SK-N-SH (cell line): Measurements from ENCODE around the gene POU6F2. TPM values are rescaled to one million over a fixed set of nuclear protein-coding genes. Genes with fewer than 3 reads are reported as not detected.

ENCODE experiments used
- CTCF ChIA-PET: fragments of 300-600, 350-600 bp; formaldehyde crosslinking; extraction: SDS; loops from one replicate; lab custom pipeline; 2021; lab: Yijun Ruan, JAX
- POLR2A ChIA-PET: fragments of 350-600 bp; sonication (Branson Sonifier 250); formaldehyde crosslinking; extraction: SDS; loops from one replicate; lab custom pipeline; 2020; ENCODE audit warnings: antibody characterized with exemption, inconsistent platforms; lab: Yijun Ruan, JAX
- DNase-seq: peaks from one replicate; pipeline ENCODE4 v3.0.0; 2012
- H2AFZ ChIP-seq: fragments of 200-600 bp; sonication (generic); 2 replicates; pipeline ENCODE4 v1.8.1; 2016; ENCODE audit warnings: antibody characterized with exemption, mild to moderate bottlenecking, low read depth
- H3F3A ChIP-seq: fragments of 200-600 bp; sonication (generic); replicated peaks from 2 replicates; pipeline ENCODE3; 2016; ENCODE audit warnings: antibody characterized with exemption, mild to moderate bottlenecking; ENCODE audit not compliant: insufficient read depth
- H3K27ac ChIP-seq, 2 experiments: fragments of 200-500 bp in 1 of 2; fragments of 200-600 bp in 1 of 2; sonication (Bioruptor generic) in 1 of 2; sonication (generic), shearing (Covaris generic) in 1 of 2; 2 replicates each; pipeline versions ENCODE4 v1.5.1 to v1.6.1; 2014 to 2016; ENCODE audit warnings: low read depth in 2 of 2, inconsistent platforms in 1 of 2, low read length in 1 of 2, mild to moderate bottlenecking in 1 of 2, mixed read lengths in 1 of 2
- H3K27me3 ChIP-seq: fragments of 200-600 bp; sonication (generic), shearing (Covaris generic); 2 replicates; pipeline ENCODE4 v1.6.1; 2016; ENCODE audit warnings: mixed run types; ENCODE audit not compliant: insufficient read depth
- H3K36me3 ChIP-seq, 2 experiments: fragments of 200-500 bp in 1 of 2; fragments of 200-600 bp in 1 of 2; sonication (Bioruptor generic) in 1 of 2; sonication (generic) in 1 of 2; replicated peaks in 1 of 2; 2 replicates each; pipeline versions ENCODE3 to v1.5.1; 2014 to 2016; ENCODE audit warnings: low read length in 1 of 2, mild to moderate bottlenecking in 1 of 2; ENCODE audit not compliant: insufficient read depth in 2 of 2, control insufficient read depth in 1 of 2
- H3K4me1 ChIP-seq, 2 experiments: fragments of 200-500 bp in 1 of 2; fragments of 200-600 bp in 1 of 2; sonication (Bioruptor generic) in 1 of 2; sonication (generic), shearing (Covaris generic) in 1 of 2; 2 replicates each; pipeline versions ENCODE4 v1.5.1 to v1.6.1; 2014 to 2016; ENCODE audit warnings: low read depth in 1 of 2, low read length in 1 of 2, mixed run types in 1 of 2; ENCODE audit not compliant: insufficient read depth in 2 of 2, control insufficient read depth in 1 of 2
- H3K4me2 ChIP-seq: fragments of 200-600 bp; sonication (generic), shearing (Covaris generic); 2 replicates; pipeline ENCODE4 v1.6.1; 2017; ENCODE audit warnings: mixed run types
- H3K4me3 ChIP-seq, 2 experiments: fragments of 200-500 bp in 1 of 2; fragments of 200-600 bp in 1 of 2; sonication (Bioruptor generic) in 1 of 2; sonication (generic), shearing (Covaris generic) in 1 of 2; 2 replicates each; pipeline versions ENCODE4 v1.5.1 to v1.8.1; 2014 to 2016; ENCODE audit warnings: low read depth in 2 of 2, inconsistent platforms in 1 of 2, low read length in 1 of 2, mild to moderate bottlenecking in 1 of 2, mixed read lengths in 1 of 2, moderate library complexity in 1 of 2
- H3K79me2 ChIP-seq: fragments of 200-600 bp; sonication (generic); 2 replicates; pipeline ENCODE4 v1.8.1; 2017; ENCODE audit warnings: mild to moderate bottlenecking; ENCODE audit not compliant: insufficient read depth
- H3K9ac ChIP-seq: fragments of 200-600 bp; sonication (generic); 2 replicates; pipeline ENCODE4 v1.6.1; 2017; ENCODE audit warnings: mixed run types
- H3K9me2 ChIP-seq: fragments of 200-600 bp; sonication (generic); 2 replicates; pipeline ENCODE4 v1.6.1; 2017; ENCODE audit warnings: mixed run types
- H3K9me3 ChIP-seq: fragments of 200-600 bp; sonication (generic); 2 replicates; pipeline ENCODE4 v1.6.1; 2017; ENCODE audit warnings: mixed run types, mild to moderate bottlenecking, moderate library complexity
- H4K20me1 ChIP-seq: fragments of 200-600 bp; sonication (generic); 2 replicates; pipeline ENCODE4 v1.6.1; 2017; ENCODE audit warnings: mild to moderate bottlenecking, mixed run types; ENCODE audit not compliant: insufficient read depth
- CHD2 ChIP-seq: fragments of 150-350 bp; IDR thresholded peaks from 2 replicates; pipeline ENCODE4 v1.6.1; 2018; ENCODE audit warnings: low read length; ENCODE audit not compliant: partially characterized antibody
- EZH2phosphoT487 ChIP-seq: fragments of 200-600 bp; sonication (generic); IDR thresholded peaks from 2 replicates; pipeline ENCODE4 v1.6.1; 2017; ENCODE audit warnings: low read depth, mixed run types, mild to moderate bottlenecking, antibody characterized with exemption, moderate library complexity, borderline replicate concordance
- FOSL2 ChIP-seq: IDR thresholded peaks from 2 replicates; pipeline ENCODE4 v1.4.0; 2012; ENCODE audit warnings: low read depth, mild to moderate bottlenecking, moderate library complexity, borderline replicate concordance
- GATA2 ChIP-seq: sonication (generic); formaldehyde crosslinking; IDR thresholded peaks from 2 replicates; pipeline ENCODE4 v1.5.0; 2020; ENCODE audit warnings: mild to moderate bottlenecking, missing genetic modification reagents
- MEF2A ChIP-seq: IDR thresholded peaks from 2 replicates; pipeline ENCODE4 v1.4.0; 2012; ENCODE audit warnings: low read depth, borderline replicate concordance
- MXI1 ChIP-seq: IDR thresholded peaks from 2 replicates; pipeline ENCODE4 v1.6.1; 2012; ENCODE audit warnings: mild to moderate bottlenecking, low read depth, low read length, improper control_type of control experiment
- NFIC ChIP-seq: IDR thresholded peaks from 2 replicates; pipeline ENCODE4 v1.4.0; 2012; ENCODE audit warnings: borderline replicate concordance
- RFX5 ChIP-seq: IDR thresholded peaks from 2 replicates; pipeline ENCODE4 v1.6.1; 2012; ENCODE audit warnings: mild to moderate bottlenecking, improper control_type of control experiment, low read length
- RXRA ChIP-seq: IDR thresholded peaks from 2 replicates; pipeline ENCODE4 v1.4.0; 2012; ENCODE audit warnings: low read depth, mild to moderate bottlenecking, borderline replicate concordance
- TAF1 ChIP-seq: IDR thresholded peaks from 2 replicates; pipeline ENCODE4 v1.6.1; 2012; ENCODE audit warnings: low read depth, mild to moderate bottlenecking, low read length, moderate library complexity, borderline replicate concordance
- TCF12 ChIP-seq: IDR thresholded peaks from 2 replicates; pipeline ENCODE4 v1.4.0; 2012
- USF2 ChIP-seq: fragments of 150-350 bp; IDR thresholded peaks from 2 replicates; pipeline ENCODE4 v1.6.1; 2017; ENCODE audit warnings: antibody characterized with exemption, low read length, low read depth, borderline replicate concordance
- WGBS: methylation state at CpG from one replicate; pipeline ENCODE4 v1.1.6; 2017; ENCODE audit warnings: low lambda C conversion rate; 5-methylcytosine and 5-hydroxymethylcytosine counted together
- polyA plus RNA-seq, 3 experiments: library from polyadenylated mRNA; depleted of rRNA; stranded (reverse); fragments of >200 nt; gene quantifications; 2 replicates each; pipeline ENCODE4 v1.2.3, GENCODE V29; 2012
- TF ChIP-seq, protein P1 (sequence below): IDR thresholded peaks from 2 replicates; pipeline ENCODE4 v1.6.1; 2012; ENCODE audit warnings: mild to moderate bottlenecking, low read depth, low read length, moderate library complexity
- TF ChIP-seq, protein P2 (sequence below): fragments of 200-600 bp; sonication (generic); IDR thresholded peaks from 2 replicates; pipeline ENCODE4 v1.6.1; 2017; ENCODE audit warnings: antibody characterized with exemption, mild to moderate bottlenecking, moderate library complexity
- TF ChIP-seq, protein P3 (sequence below): fragments of 150-350 bp; IDR thresholded peaks from 2 replicates; pipeline ENCODE4 v1.6.1; 2016; ENCODE audit warnings: mild to moderate bottlenecking, low read depth, low read length

The POU6F2 gene
- polyA plus RNA-seq, 1 of the 3 experiments (the other 2 are of a cell fraction) = under 0.01 TPM

DNA sequence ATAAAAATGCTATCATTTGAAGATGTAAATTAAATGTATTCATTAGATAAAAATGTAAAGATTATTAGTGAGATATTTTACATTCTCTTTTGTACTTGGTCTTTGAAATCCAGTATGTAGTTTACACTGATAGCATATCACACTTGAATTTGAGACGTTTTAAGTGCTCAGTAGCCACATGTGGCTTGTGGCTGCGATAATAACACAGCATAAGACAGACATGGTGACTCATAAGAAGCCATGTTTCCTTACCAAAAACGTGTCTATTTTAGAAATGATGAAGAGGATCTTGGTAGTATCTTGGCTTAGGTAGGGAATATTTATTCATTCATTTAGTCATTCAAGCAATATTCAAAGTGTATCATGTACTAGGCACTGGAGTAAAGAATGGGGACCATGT lies 149.3 kb downstream of the POU6F2 start:
- H3K9me2 ChIP-seq = no peaks in the 10 kb centered on the region
- TF ChIP-seq MEF2A (no peak), GATA2 (no peak)
- TF ChIP-seq, protein P1, sequence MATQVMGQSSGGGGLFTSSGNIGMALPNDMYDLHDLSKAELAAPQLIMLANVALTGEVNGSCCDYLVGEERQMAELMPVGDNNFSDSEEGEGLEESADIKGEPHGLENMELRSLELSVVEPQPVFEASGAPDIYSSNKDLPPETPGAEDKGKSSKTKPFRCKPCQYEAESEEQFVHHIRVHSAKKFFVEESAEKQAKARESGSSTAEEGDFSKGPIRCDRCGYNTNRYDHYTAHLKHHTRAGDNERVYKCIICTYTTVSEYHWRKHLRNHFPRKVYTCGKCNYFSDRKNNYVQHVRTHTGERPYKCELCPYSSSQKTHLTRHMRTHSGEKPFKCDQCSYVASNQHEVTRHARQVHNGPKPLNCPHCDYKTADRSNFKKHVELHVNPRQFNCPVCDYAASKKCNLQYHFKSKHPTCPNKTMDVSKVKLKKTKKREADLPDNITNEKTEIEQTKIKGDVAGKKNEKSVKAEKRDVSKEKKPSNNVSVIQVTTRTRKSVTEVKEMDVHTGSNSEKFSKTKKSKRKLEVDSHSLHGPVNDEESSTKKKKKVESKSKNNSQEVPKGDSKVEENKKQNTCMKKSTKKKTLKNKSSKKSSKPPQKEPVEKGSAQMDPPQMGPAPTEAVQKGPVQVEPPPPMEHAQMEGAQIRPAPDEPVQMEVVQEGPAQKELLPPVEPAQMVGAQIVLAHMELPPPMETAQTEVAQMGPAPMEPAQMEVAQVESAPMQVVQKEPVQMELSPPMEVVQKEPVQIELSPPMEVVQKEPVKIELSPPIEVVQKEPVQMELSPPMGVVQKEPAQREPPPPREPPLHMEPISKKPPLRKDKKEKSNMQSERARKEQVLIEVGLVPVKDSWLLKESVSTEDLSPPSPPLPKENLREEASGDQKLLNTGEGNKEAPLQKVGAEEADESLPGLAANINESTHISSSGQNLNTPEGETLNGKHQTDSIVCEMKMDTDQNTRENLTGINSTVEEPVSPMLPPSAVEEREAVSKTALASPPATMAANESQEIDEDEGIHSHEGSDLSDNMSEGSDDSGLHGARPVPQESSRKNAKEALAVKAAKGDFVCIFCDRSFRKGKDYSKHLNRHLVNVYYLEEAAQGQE = no peak
- no peak overlapping the region for H2AFZ ChIP-seq
- H3K27ac ChIP-seq = no peak overlapping the region
- 11% methylated on average over 3 of the region's 3 CpGs for WGBS
- H3K4me3 ChIP-seq = no peak overlapping the region
- POLR2A ChIA-PET = no interaction called here
- no peaks in the 10 kb centered on the region for H3K79me2 ChIP-seq
- DNase-seq = no peak
- H3K4me1 ChIP-seq = no peaks in the 10 kb centered on the region
- no peaks in the 10 kb centered on the region for H3K36me3 ChIP-seq
- no peaks in the 10 kb centered on the region for H3K9me3 ChIP-seq
- no peaks in the 10 kb centered on the region for H4K20me1 ChIP-seq
- H3K9ac ChIP-seq = no peak overlapping the region
- CTCF ChIA-PET = interaction anchor here (0.8 kb wide), 1 partner anchor 10 kb away, joined by 3 read pairs; no protein-coding TSS in a partner anchor
- no peak overlapping the region for H3K4me2 ChIP-seq
- no peaks in the 10 kb centered on the region for H3F3A ChIP-seq
- H3K27me3 ChIP-seq = no peaks in the 10 kb centered on the region

- no peaks in the 10 kb centered on the region for H4K20me1 ChIP-seq
- no peak overlapping the region for H3K4me2 ChIP-seq
- H3K9me3 ChIP-seq = no peaks in the 10 kb centered on the region
- H3K79me2 ChIP-seq = no peaks in the 10 kb centered on the region
- no peak overlapping the region for H3K4me3 ChIP-seq
- H3K4me1 ChIP-seq = no peaks in the 10 kb centered on the region
- DNase-seq = no peak
- no peak overlapping the region for H3K27ac ChIP-seq
- no peaks in the 10 kb centered on the region for H3K9me2 ChIP-seq
- CTCF ChIA-PET = no interaction called here
- no peaks in the 10 kb centered on the region for H3K36me3 ChIP-seq
- H3F3A ChIP-seq = no peaks in the 10 kb centered on the region
- no peak overlapping the region for H3K9ac ChIP-seq
- peaks cover 4% of the 10 kb centered on the region; the same call in 1 of the 2 replicates for H3K27me3 ChIP-seq
- POLR2A ChIA-PET = no interaction called here
- H2AFZ ChIP-seq = no peak overlapping the region
- WGBS = 3% methylated on average over 2 of the region's 2 CpGs
- TF ChIP-seq RFX5 = no peak
- no peak for TF ChIP-seq TAF1
- TF ChIP-seq, protein P1 = no peak
- TF ChIP-seq USF2 = no peak
- TF ChIP-seq TCF12 = no peak
- TF ChIP-seq, protein P2, sequence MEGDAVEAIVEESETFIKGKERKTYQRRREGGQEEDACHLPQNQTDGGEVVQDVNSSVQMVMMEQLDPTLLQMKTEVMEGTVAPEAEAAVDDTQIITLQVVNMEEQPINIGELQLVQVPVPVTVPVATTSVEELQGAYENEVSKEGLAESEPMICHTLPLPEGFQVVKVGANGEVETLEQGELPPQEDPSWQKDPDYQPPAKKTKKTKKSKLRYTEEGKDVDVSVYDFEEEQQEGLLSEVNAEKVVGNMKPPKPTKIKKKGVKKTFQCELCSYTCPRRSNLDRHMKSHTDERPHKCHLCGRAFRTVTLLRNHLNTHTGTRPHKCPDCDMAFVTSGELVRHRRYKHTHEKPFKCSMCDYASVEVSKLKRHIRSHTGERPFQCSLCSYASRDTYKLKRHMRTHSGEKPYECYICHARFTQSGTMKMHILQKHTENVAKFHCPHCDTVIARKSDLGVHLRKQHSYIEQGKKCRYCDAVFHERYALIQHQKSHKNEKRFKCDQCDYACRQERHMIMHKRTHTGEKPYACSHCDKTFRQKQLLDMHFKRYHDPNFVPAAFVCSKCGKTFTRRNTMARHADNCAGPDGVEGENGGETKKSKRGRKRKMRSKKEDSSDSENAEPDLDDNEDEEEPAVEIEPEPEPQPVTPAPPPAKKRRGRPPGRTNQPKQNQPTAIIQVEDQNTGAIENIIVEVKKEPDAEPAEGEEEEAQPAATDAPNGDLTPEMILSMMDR = no peak
- no peak for TF ChIP-seq RXRA
- TF ChIP-seq MXI1 = no peak
- TF ChIP-seq FOSL2 = no peak
- TF ChIP-seq EZH2phosphoT487 = no peak
- no peak for TF ChIP-seq CHD2
- TF ChIP-seq GATA2 = no peak
- TF ChIP-seq, protein P3, sequence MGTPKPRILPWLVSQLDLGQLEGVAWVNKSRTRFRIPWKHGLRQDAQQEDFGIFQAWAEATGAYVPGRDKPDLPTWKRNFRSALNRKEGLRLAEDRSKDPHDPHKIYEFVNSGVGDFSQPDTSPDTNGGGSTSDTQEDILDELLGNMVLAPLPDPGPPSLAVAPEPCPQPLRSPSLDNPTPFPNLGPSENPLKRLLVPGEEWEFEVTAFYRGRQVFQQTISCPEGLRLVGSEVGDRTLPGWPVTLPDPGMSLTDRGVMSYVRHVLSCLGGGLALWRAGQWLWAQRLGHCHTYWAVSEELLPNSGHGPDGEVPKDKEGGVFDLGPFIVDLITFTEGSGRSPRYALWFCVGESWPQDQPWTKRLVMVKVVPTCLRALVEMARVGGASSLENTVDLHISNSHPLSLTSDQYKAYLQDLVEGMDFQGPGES = no peak
- no peak for TF ChIP-seq NFIC
Measured at GRCh38 chr7:39128287-39128843, 150.7 kb downstream of the POU6F2 start.
